HL-60/S4 (cell line): ENCODE measurements around the gene KRT6A.

Experiments
- in situ Hi-C: fragments of 300-500 bp; cut with MboI; formaldehyde crosslinking; loops from 2 replicates; pipeline ENCODE4 v1.14.3; 2022; ENCODE audit warnings: low sequenced_read_pairs

KRT6A gene

DNA sequence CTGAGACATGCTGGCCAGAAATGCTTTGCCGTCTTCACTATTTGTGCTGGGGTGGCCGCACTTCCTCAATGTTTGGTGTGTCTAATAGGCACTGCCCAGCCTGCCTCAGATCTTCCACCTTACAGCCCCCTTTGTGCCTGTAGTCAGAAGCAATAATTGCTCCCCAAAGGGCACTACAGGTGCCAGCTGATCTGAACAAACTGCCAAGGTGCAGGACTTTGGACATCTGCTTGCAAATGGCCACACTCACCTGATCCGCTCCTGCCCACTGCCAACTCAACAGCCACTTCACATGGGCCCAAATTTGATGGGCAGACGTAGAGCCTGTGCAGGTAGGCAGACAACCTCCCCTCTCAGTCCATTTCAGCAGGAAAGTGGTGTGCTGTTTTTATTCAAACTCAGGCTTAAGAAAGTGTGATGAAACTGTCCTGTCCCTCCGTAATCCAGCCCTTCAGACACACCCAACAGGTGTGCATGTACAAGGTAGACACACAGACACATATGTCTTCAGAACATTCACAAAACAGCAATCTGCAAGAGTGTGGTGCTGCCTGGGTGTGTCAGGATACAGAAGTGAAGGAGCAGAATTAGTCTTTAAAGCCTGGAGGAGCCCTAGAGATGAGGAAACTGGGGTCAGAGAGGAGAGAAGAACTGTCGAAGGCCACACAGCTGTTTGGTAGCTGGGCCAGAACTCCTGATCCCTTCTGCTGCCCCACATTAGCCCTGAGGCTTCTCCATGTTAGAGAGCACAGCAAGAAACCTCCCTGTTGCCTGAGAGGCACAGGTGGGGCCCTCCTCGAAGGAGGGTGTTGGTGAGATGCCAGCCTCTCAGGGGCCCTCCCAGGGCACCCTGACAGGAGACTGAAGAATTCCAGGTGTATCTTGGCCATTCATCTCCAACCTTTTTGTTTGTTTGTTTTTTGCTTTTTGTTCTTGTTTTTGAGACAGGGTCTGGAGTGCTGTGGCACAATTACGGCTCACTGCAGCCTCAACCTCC lies 54.5 kb downstream of the KRT6A start:
- in situ Hi-C loops = no loop called here

DNA sequence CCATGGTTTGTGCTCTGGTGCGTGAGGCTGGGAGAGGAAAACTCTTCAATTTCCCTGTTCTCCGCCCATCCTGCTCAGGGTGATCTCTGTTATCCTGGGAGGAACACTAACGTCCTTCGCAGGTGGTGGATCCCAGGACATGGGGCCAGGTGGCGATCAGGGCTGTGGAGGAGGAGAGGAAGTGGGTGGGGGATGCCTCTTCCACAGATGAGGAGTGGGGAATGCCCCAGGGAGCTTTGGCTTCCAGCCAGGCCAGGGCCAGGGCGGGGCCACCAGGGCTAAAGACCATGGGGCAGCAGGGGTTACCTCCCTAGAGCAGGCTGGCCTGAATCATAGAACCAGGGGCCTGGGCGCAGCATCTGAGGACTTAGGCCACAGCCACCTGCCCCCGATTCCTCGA lies 55.5 kb downstream of the KRT6A start:
- in situ Hi-C loops = no loop called here
